ENCODE data around the gene CRB3. TPM values are rescaled to one million over a fixed set of nuclear protein-coding genes. Genes with fewer than 3 reads are reported as not detected.

Gene CRB3
- total and polyA plus RNA-seq, 2 donors (not counting 3 experiments of a cell fraction or from before 2014, with no cell fraction given) = not detected

DNA sequence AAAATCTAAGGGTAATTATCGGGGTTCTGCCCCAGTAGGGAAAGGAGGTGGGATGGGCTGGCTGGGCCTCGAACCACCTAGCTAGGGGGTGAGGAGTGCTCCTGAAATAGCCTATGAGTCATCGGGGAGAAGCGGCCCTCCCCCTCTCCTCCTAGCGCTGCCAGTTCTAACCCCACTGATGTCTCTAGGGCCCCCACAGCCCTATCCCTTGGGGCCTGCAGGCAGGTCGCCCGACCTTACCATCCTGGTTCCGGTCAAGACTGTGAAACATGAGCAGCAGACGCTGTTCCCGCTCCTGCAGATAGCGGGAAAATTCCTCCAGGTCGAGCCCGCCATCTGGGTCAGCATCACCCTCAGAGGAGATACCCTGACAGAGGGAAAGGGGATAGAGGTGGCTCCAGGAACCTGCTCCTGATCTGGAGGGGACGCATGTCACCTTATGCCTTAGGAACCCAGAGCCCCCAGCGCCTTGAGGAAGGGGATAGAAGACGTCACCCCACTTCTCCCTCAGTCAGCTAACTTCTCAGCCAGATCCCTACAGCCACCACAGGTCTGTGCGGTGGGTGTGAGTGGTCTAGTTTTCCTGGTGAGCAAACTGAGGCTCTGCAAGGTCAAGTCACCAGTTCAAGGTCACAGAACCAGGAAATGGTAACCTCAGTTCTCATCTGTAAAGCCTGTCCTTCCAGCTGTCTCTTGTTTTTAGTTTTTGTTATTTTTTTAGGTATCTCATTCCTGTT is 5.9 kb upstream of the CRB3 start:
- intact Hi-C loops (cut with micrococcal nuclease) = no loop called here
- no peak for FAIRE-seq
- CTCF ChIA-PET = no interaction called here

More for the DNA sequence above, 5.9 kb upstream of the CRB3 start:
- no peaks in the 10 kb centered on the region for H3K9me3 ChIP-seq (replicated peaks; ENCODE audit: control insufficient read depth, insufficient read depth, low read length)
- H3K4me2 ChIP-seq (ENCODE audit: insufficient read depth, low read length) = no peak overlapping the region
- no peak overlapping the region for H3K4me3 ChIP-seq (replicated peaks in 1 of 3; ENCODE audit: insufficient read depth in 1 of 3, low read depth in 1 of 3, low read length in 3 of 3)
- H3K9ac ChIP-seq (replicated peaks; ENCODE audit: extremely low read depth, insufficient read depth, low read length) = no peak overlapping the region
- no peaks in the 10 kb centered on the region for H4K20me1 ChIP-seq (replicated peaks; ENCODE audit: control insufficient read depth, extremely low read depth, insufficient read depth, low read length)
- peaks cover 2 to 6% of the 10 kb centered on the region in 2 experiments for H3K36me3 ChIP-seq (ENCODE audit: control insufficient read depth in 2 of 2, extremely low read depth in 1 of 2, insufficient read depth in 2 of 2, low read length in 2 of 2)
- POLR2A ChIA-PET = no interaction called here
- dilution Hi-C loops (cut with MboI; ENCODE audit: extremely low pct_ligation_motif_present, low sequenced_read_pairs) = no loop called here
- H3K27ac ChIP-seq (ENCODE audit: insufficient read depth, low read depth, low read length) = no peak overlapping the region
- BruUV-seq (replicated peaks) = no TSS peak
- no peaks in the 10 kb centered on the region for H3K9me1 ChIP-seq (replicated peaks; ENCODE audit: control insufficient read depth, extremely low read depth, insufficient read depth, low read length)
- no peaks in the 10 kb centered on the region for H3K27me3 ChIP-seq (ENCODE audit: control insufficient read depth in 2 of 2, insufficient read depth in 2 of 2, low read length in 2 of 2)
- no peak for DNase-seq (ENCODE audit: low read depth, low spot score)
- peaks cover 7% of the 10 kb centered on the region for H3K4me1 ChIP-seq (ENCODE audit: control insufficient read depth, extremely low read depth, insufficient read depth, low read length)
- H3K79me2 ChIP-seq (ENCODE audit: control insufficient read depth, insufficient read depth, low read length) = no peaks in the 10 kb centered on the region
- H2AFZ ChIP-seq (ENCODE audit: low read depth, low read length) = no peak overlapping the region
- no peak for TF ChIP-seq GATA2 (IDR thresholded peaks at IDR 0.05; ENCODE audit: insufficient read depth, insufficient read length, low read depth, low read length)
- TF ChIP-seq FOS (IDR thresholded peaks at IDR 0.05; ENCODE audit: borderline replicate concordance, insufficient read depth, low read length) = no peak
- TF ChIP-seq MAX (IDR thresholded peaks at IDR 0.05; ENCODE audit: insufficient read depth, insufficient read length) = no peak
- TF ChIP-seq MYC (IDR thresholded peaks at IDR 0.05; ENCODE audit: low read depth, low read length) = no peak
- TF ChIP-seq POLR2A (IDR thresholded peaks at IDR 0.05; ENCODE audit: low read depth, low read length) = no peak
- no peak for TF ChIP-seq EZH2 (IDR thresholded peaks at IDR 0.05; ENCODE audit: borderline replicate concordance, low read depth, low read length, severe bottlenecking)
- TF ChIP-seq POLR2AphosphoS5 (IDR thresholded peaks at IDR 0.05; ENCODE audit: insufficient read depth, low read depth, low read length) = no peak
- no peak for TF ChIP-seq JUN (IDR thresholded peaks at IDR 0.05; ENCODE audit: borderline replicate concordance, insufficient read depth, insufficient read length, low read depth)
- TF ChIP-seq CTCF (IDR thresholded peaks at IDR 0.05; ENCODE audit: extremely low read depth in 1 of 2, insufficient read depth in 1 of 2, low read depth in 1 of 2, low read length in 2 of 2) = no peak

All from endothelial cell of umbilical vein (primary cell).